H1 (cell line): ENCODE data around the gene MRTO4. TPM values are rescaled to one million over a fixed set of nuclear protein-coding genes. Genes with fewer than 3 reads are reported as not detected.
"Not testable (repeated sequence)": the region's sequence is repeated elsewhere in the genome, so short reads cannot be mapped to it uniquely, and the experiment has no call there.

Experiments used
- CTCF ChIA-PET: fragments of 300-600 bp; sonication (Branson Sonifier 250); formaldehyde crosslinking; loops from one replicate; lab custom pipeline; 2021; ENCODE audit not compliant: partially characterized antibody; lab: Charles Lee
- POLR2A ChIA-PET: fragments of 300-600 bp; sonication (Branson Sonifier 250); formaldehyde crosslinking; loops from one replicate; lab custom pipeline; 2021; ENCODE audit warnings: inconsistent platforms; ENCODE audit not compliant: partially characterized antibody; lab: Charles Lee
- DNase-seq, 2 experiments: peaks; one replicate each; pipeline versions ENCODE4 v3.0.0 to v3.0.0-alpha.2; 2010 to 2022; ENCODE audit warnings: low spot score in 2 of 2, low read depth in 1 of 2, mixed read lengths in 1 of 2
- FAIRE-seq: peaks from 2 replicates; lab custom pipeline; 2011; peaks lifted over from hg19 to GRCh38; lab: Jason Lieb, UNC
- H2AFZ ChIP-seq: 2 replicates; pipeline ENCODE4 v1.8.1; 2012; ENCODE audit warnings: low read length, inconsistent platforms
- H2AK5ac ChIP-seq: 2 replicates; pipeline ENCODE4 v1.6.1; 2013; ENCODE audit warnings: low read depth, low read length
- H2BK120ac ChIP-seq: replicated peaks from 2 replicates; pipeline ENCODE3; 2013; ENCODE audit warnings: low read depth, low read length, inconsistent platforms
- H2BK12ac ChIP-seq: 2 replicates; pipeline ENCODE4 v1.6.1; 2013; ENCODE audit warnings: low read depth, low read length
- H2BK15ac ChIP-seq: 2 replicates; pipeline ENCODE4 v1.6.1; 2013; ENCODE audit warnings: low read length
- H2BK20ac ChIP-seq: 2 replicates; pipeline ENCODE4 v1.6.1; 2013; ENCODE audit warnings: low read length
- H2BK5ac ChIP-seq: 2 replicates; pipeline ENCODE4 v1.6.1; 2013; ENCODE audit warnings: low read depth, low read length
- H3K14ac ChIP-seq: 2 replicates; pipeline ENCODE4 v1.6.1; 2013; ENCODE audit warnings: inconsistent platforms; ENCODE audit not compliant: insufficient read length
- H3K18ac ChIP-seq: 2 replicates; pipeline ENCODE4 v1.6.1; 2013; ENCODE audit warnings: low read length; ENCODE audit errors: extremely low read depth
- H3K23ac ChIP-seq: 2 replicates; pipeline ENCODE4 v1.6.1; 2013; ENCODE audit warnings: inconsistent platforms; ENCODE audit not compliant: insufficient read length
- H3K23me2 ChIP-seq: 2 replicates; pipeline ENCODE4 v1.6.1; 2013; ENCODE audit warnings: low read depth, low read length
- H3K27ac ChIP-seq: 2 replicates; pipeline ENCODE4 v1.6.1; 2011; ENCODE audit warnings: low read depth, low read length, inconsistent platforms
- H3K27me3 ChIP-seq, 4 experiments: replicated peaks in 1 of 4; 1 replicate in 1 of 4; 2 replicates in 3 of 4; pipeline versions ENCODE4 v1.6.1 to v1.8.1; 2011 to 2013; ENCODE audit warnings: low read length in 3 of 4, mild to moderate bottlenecking in 3 of 4, inconsistent platforms in 2 of 4, mixed read lengths in 2 of 4, moderate library complexity in 1 of 4; ENCODE audit not compliant: control insufficient read depth in 3 of 4, insufficient read depth in 3 of 4; ENCODE audit errors: extremely low read depth in 1 of 4
- H3K36me3 ChIP-seq, 4 experiments: 2 replicates each; pipeline versions ENCODE4 v1.6.1 to v1.8.1; 2011 to 2013; ENCODE audit warnings: mild to moderate bottlenecking in 4 of 4, low read length in 3 of 4, moderate library complexity in 2 of 4, control low read depth in 1 of 4, inconsistent platforms in 1 of 4; ENCODE audit not compliant: insufficient read depth in 4 of 4, control insufficient read depth in 2 of 4
- H3K4ac ChIP-seq: replicated peaks from 2 replicates; pipeline ENCODE3; 2013; ENCODE audit warnings: low read length, low read depth, mixed read lengths, inconsistent platforms; ENCODE audit not compliant: insufficient read length
- H3K4me1 ChIP-seq, 4 experiments: replicated peaks in 1 of 4; 1 replicate in 1 of 4; 2 replicates in 3 of 4; pipeline versions ENCODE4 v1.6.1 to v1.8.1; 2011 to 2013; ENCODE audit warnings: low read length in 3 of 4, inconsistent platforms in 2 of 4, mixed read lengths in 1 of 4; ENCODE audit not compliant: insufficient read depth in 4 of 4, control insufficient read depth in 3 of 4
- H3K4me2 ChIP-seq, 2 experiments: 2 replicates each; pipeline versions ENCODE4 v1.6.1 to v1.8.1; 2011 to 2013; ENCODE audit warnings: low read depth in 2 of 2, low read length in 2 of 2, control low read depth in 1 of 2, inconsistent platforms in 1 of 2, mild to moderate bottlenecking in 1 of 2; ENCODE audit not compliant: insufficient read depth in 1 of 2
- H3K4me3 ChIP-seq, 4 experiments: fragments of 200-600, 300-600 bp in 1 of 4; sonication (generic), shearing (Covaris generic), sonication (Bioruptor Twin) in 1 of 4; 2 replicates each; pipeline versions ENCODE4 v1.5.1 to v1.8.1; 2011 to 2016; ENCODE audit warnings: low read length in 4 of 4, low read depth in 3 of 4, control low read depth in 2 of 4, inconsistent platforms in 2 of 4, mild to moderate bottlenecking in 2 of 4, mixed read lengths in 1 of 4, moderate library complexity in 1 of 4; ENCODE audit not compliant: insufficient read depth in 2 of 4; ENCODE audit errors: extremely low read depth in 1 of 4
- H3K56ac ChIP-seq: replicated peaks from 2 replicates; pipeline ENCODE3; 2013; ENCODE audit warnings: low read depth, mild to moderate bottlenecking, mixed read lengths, low read length, inconsistent platforms; ENCODE audit not compliant: insufficient read length
- H3K79me1 ChIP-seq: 2 replicates; pipeline ENCODE4 v1.6.1; 2013; ENCODE audit warnings: low read depth, low read length, control low read depth
- H3K79me2 ChIP-seq, 2 experiments: 2 replicates each; pipeline versions ENCODE4 v1.6.1 to v1.8.1; 2012 to 2013; ENCODE audit warnings: low read length in 2 of 2, mild to moderate bottlenecking in 2 of 2, inconsistent platforms in 1 of 2; ENCODE audit not compliant: insufficient read depth in 2 of 2, control insufficient read depth in 1 of 2
- H3K9ac ChIP-seq, 4 experiments: replicated peaks in 1 of 4; 1 replicate in 1 of 4; 2 replicates in 3 of 4; pipeline versions ENCODE4 v1.6.1 to v1.8.1; 2011 to 2013; ENCODE audit warnings: low read depth in 3 of 4, low read length in 3 of 4, control low read depth in 2 of 4, mild to moderate bottlenecking in 2 of 4, moderate library complexity in 2 of 4, inconsistent platforms in 1 of 4; ENCODE audit errors: extremely low read depth in 1 of 4
- H3K9me3 ChIP-seq, 2 experiments: 2 replicates each; pipeline versions ENCODE4 v1.6.1 to v1.8.1; 2012 to 2013; ENCODE audit warnings: mild to moderate bottlenecking in 2 of 2, moderate library complexity in 2 of 2, control low read depth in 1 of 2, inconsistent platforms in 1 of 2, low read depth in 1 of 2, low read length in 1 of 2, mixed read lengths in 1 of 2; ENCODE audit not compliant: insufficient read depth in 2 of 2
- H4K20me1 ChIP-seq, 2 experiments: replicated peaks in 1 of 2; 2 replicates each; pipeline versions ENCODE3 to v1.8.1; 2011 to 2013; ENCODE audit warnings: inconsistent platforms in 2 of 2, low read length in 2 of 2, mild to moderate bottlenecking in 1 of 2; ENCODE audit not compliant: insufficient read depth in 2 of 2, control insufficient read depth in 1 of 2
- H4K5ac ChIP-seq: 2 replicates; pipeline ENCODE4 v1.6.1; 2013; ENCODE audit warnings: low read length, low read depth, mixed read lengths, inconsistent platforms; ENCODE audit not compliant: insufficient read length
- H4K8ac ChIP-seq: 2 replicates; pipeline ENCODE4 v1.8.0; 2013; ENCODE audit warnings: mild to moderate bottlenecking, moderate library complexity, low read length, inconsistent platforms; ENCODE audit not compliant: insufficient read depth; ENCODE audit errors: extremely low read depth
- H4K91ac ChIP-seq: replicated peaks from 2 replicates; pipeline ENCODE3; 2013; ENCODE audit warnings: low read length, mixed read lengths, inconsistent platforms; ENCODE audit not compliant: insufficient read length
- ASH2L ChIP-seq: fragments of 200-600, 300-600 bp; sonication (generic); IDR thresholded peaks from one replicate; pipeline ENCODE4 v1.7.1; 2017; ENCODE audit warnings: low read length
- ATF2 ChIP-seq: IDR thresholded peaks from 2 replicates; pipeline ENCODE4 v1.6.1; 2012; ENCODE audit warnings: low read length, inconsistent platforms
- CHD2 ChIP-seq: IDR thresholded peaks from 2 replicates; pipeline ENCODE4 v1.6.1; 2012; ENCODE audit warnings: low read length, improper control_type of control experiment
- EZH2 ChIP-seq: fragments of 200-600 bp; sonication (generic); IDR thresholded peaks from 2 replicates; pipeline ENCODE4 v1.7.1; 2012; ENCODE audit warnings: low read depth, mild to moderate bottlenecking, moderate library complexity, low read length, inconsistent platforms; ENCODE audit not compliant: severe bottlenecking
- HDAC2 ChIP-seq, 2 experiments: fragments of 300-600 bp in 1 of 2; sonication (generic) in 1 of 2; IDR thresholded peaks; 2 replicates each; pipeline ENCODE4 v1.6.1; 2011 to 2012; ENCODE audit warnings: low read depth in 2 of 2, low read length in 2 of 2, mild to moderate bottlenecking in 2 of 2, moderate library complexity in 2 of 2, borderline replicate concordance in 1 of 2, inconsistent platforms in 1 of 2
- PHF8 ChIP-seq: fragments of 200-600 bp; sonication (generic); conservative IDR thresholded peaks from 2 replicates; pipeline ENCODE4 v1.7.1; 2012; ENCODE audit warnings: low read depth, mild to moderate bottlenecking, inconsistent platforms, low read length, moderate library complexity
- SP4 ChIP-seq: IDR thresholded peaks from 2 replicates; pipeline ENCODE4 v1.6.1; 2012; ENCODE audit warnings: low read length, inconsistent platforms
- TBP ChIP-seq: IDR thresholded peaks from 2 replicates; pipeline ENCODE4 v1.6.1; 2011; ENCODE audit warnings: low read depth, low read length, improper control_type of control experiment
- WGBS, 2 experiments: shearing (Covaris generic) in 1 of 2; methylation state at CpG; one replicate each; pipeline versions ENCODE4 v1.1.6 to v1.1.7; 2013 to 2015; ENCODE audit warnings: low lambda C conversion rate in 2 of 2, mixed read lengths in 2 of 2, inconsistent platforms in 1 of 2, low coverage in 1 of 2, missing lambda C conversion rate in 1 of 2; ENCODE audit not compliant: insufficient replicate concordance in 2 of 2, insufficient coverage in 1 of 2, insufficient read length in 1 of 2; ENCODE audit errors: extremely low coverage in 1 of 2, missing lambda C conversion rate in 1 of 2; 5-methylcytosine and 5-hydroxymethylcytosine counted together
- polyA plus RNA-seq, 7 experiments: library from polyadenylated mRNA; depleted of rRNA in 3 of 7; stranded (reverse) in 5 of 7; unstranded in 2 of 7; fragments of >200 nt in 5 of 7; fragments of 200-250 nt in 2 of 7; gene quantifications; 1 replicate in 5 of 7; 2 replicates in 1 of 7; 4 replicates in 1 of 7; pipeline versions ENCODE4 v1.2.1 to v1.2.3, GENCODE V29; 2011 to 2013; ENCODE audit warnings: missing spikeins in 2 of 7, mixed read lengths in 2 of 7
- total RNA-seq: library from RNA; stranded (reverse); fragmentation: NEBNext Ultra II Directional; extraction: Animal tissue kit (Norgen Biotek cat#: 25700); gene quantifications from 2 replicates; pipeline ENCODE4 v1.2.1, GENCODE V29; 2021

Gene MRTO4
- total and polyA plus RNA-seq, 2 of the 8 experiments (the other 6 are each of a cell fraction or from before 2014, with no cell fraction given), result 36.9 to 64.3 TPM

GRCh38 chr1:19300211-19300610 is 48.6 kb downstream of the MRTO4 start (continued):
- no peak for TF ChIP-seq CHD2
- TF ChIP-seq TBP, result no peak
- TF ChIP-seq HDAC2 (IDR thresholded peaks at IDR 0.05; ENCODE audit: borderline replicate concordance in 1 of 2, low read depth in 2 of 2, low read length in 2 of 2), result no peak
- no peak for TF ChIP-seq PHF8
- TF ChIP-seq EZH2, result no peak
- no peak for TF ChIP-seq SP4
- no peak for TF ChIP-seq ATF2
- TF ChIP-seq ASH2L, result no peak

- H3K79me2 ChIP-seq, H3K56ac ChIP-seq, H3K9ac ChIP-seq, H2BK5ac ChIP-seq, H2BK20ac ChIP-seq, H4K8ac ChIP-seq, H4K91ac ChIP-seq, H2AFZ ChIP-seq, H3K14ac ChIP-seq, H3K23ac ChIP-seq, H3K4me1 ChIP-seq, H3K9me3 ChIP-seq, H2BK15ac ChIP-seq, H3K4me2 ChIP-seq, DNase-seq, H4K5ac ChIP-seq, FAIRE-seq, POLR2A ChIA-PET, H3K23me2 ChIP-seq, H3K27me3 ChIP-seq, H3K4ac ChIP-seq, H2BK120ac ChIP-seq, H2BK12ac ChIP-seq, H3K79me1 ChIP-seq, H3K18ac ChIP-seq, H4K20me1 ChIP-seq, H3K4me3 ChIP-seq, H3K27ac ChIP-seq, H2AK5ac ChIP-seq: not testable (repeated sequence)
- CTCF ChIA-PET, result interaction anchor here (1.4 kb wide), 1 partner anchor 13 kb away, joined by 3 read pairs; no protein-coding TSS in a partner anchor
- peaks cover 5 to 30% (median 18%) of the 10 kb centered on the region in 4 experiments; a peak in 7 of 8 replicates for H3K36me3 ChIP-seq
- WGBS, 2 experiments, result 95% methylated on average over 7 of the region's 10 CpGs; no CpG with 5 or more reads in 1 of the 2 experiments
Measured at GRCh38 chr1:19304081-19304480, 52.5 kb downstream of the MRTO4 start.
